ENCODE measurements around the gene IHH. TPM values are rescaled to one million over a fixed set of nuclear protein-coding genes. Genes with fewer than 3 reads are reported as not detected.

The IHH gene
- total RNA-seq, 4 donors from 2014 or later: 0.63 TPM; not detected in 3

DNA sequence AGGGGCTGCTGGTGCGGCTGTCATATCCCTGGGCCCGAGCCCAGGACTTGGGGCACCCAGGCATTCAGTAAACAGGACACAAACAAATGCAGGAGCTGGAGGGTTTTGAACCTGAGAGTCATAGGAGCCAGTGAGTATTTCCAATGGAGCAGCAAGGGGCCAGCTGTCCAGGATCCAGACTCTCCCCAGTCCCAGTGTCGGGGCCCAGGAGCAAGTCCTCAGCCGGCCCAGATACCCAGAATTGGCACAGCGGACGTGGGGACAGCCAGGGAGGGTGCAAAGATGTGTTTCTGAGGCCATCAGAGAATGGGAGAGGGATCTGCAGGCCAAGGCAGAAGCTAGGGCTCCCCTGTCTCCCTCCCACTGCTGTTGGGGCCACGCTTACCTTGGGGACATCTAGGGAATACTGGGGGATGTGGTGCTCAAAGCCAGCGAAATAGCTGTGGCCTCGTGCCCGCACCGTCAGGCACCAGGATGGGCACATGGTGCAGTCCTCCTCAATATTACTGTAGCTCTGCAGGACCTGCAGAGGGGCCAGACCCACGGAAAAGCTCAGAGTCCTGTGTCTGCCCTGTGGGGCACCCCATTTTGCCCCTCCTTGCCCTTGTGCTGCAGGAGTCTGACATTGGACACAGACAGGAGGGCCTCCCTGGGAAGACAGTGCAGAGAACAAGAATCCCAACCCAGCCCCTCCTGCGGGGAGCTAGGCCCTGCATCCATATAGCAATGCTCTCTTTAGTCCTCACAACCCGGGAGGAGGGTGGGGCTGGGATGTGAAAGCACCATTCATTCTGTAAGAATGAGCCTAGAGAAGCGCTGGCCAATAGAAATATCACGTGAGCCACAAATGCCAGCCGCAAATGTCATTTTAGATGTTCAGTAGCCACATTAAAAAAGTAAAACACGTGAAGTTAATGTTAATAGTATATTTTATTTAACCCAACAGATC is 34.8 kb downstream of the IHH start:
- TF ChIP-seq, protein P1, sequence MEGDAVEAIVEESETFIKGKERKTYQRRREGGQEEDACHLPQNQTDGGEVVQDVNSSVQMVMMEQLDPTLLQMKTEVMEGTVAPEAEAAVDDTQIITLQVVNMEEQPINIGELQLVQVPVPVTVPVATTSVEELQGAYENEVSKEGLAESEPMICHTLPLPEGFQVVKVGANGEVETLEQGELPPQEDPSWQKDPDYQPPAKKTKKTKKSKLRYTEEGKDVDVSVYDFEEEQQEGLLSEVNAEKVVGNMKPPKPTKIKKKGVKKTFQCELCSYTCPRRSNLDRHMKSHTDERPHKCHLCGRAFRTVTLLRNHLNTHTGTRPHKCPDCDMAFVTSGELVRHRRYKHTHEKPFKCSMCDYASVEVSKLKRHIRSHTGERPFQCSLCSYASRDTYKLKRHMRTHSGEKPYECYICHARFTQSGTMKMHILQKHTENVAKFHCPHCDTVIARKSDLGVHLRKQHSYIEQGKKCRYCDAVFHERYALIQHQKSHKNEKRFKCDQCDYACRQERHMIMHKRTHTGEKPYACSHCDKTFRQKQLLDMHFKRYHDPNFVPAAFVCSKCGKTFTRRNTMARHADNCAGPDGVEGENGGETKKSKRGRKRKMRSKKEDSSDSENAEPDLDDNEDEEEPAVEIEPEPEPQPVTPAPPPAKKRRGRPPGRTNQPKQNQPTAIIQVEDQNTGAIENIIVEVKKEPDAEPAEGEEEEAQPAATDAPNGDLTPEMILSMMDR (IDR thresholded peaks at IDR 0.05): no peak
- peak in 1 of 2 donors; percentile 10 for TF ChIP-seq EP300 (IDR thresholded peaks at IDR 0.05)
- Histone ChIP-seq H3K4me1 (peaks cover 0 to 21% (median 0%) of the 10 kb centered on the region in 4 donors), H3K9me3 (no peaks in the 10 kb centered on the region), H3K4me3 (no peak overlapping the region), H3K27ac (peak overlapping the region; percentile 45 to 75 (median 62)), H3K36me3 (no peaks in the 10 kb centered on the region), H3K27me3 (peaks cover 0 to 13% of the 10 kb centered on the region in 2 donors)
- no peak for DNase-seq (ENCODE audit: low spot score in 2 of 2)
- 62 to 71% methylated on average over 18 of the region's 18 CpGs for WGBS, 2 donors

DNA sequence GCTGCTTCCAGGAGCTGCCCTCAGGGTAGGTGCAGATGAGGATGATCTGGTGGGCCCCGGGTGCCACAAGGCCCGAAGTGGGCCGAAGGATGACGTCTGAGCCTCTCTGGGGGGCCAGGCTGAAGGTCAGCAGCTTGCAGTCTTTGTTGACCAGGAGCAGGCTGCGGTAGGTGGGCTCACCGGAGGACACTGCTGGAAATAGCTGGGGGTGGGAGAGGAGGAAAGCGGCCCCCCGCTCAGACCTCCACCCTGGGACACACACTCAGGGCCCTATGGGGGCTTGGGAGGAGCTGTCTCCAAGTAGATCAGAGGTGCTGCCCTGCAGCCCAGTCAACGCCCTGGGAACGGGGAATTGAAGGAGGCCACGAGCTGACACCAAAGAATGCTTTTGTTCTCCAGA is 36.7 kb downstream of the IHH start:
- 54 to 60% methylated on average over 10 to 11 of the region's 11 CpGs for WGBS, 2 donors
- DNase-seq (ENCODE audit: low spot score in 2 of 2): no peak
- no peaks in the 10 kb centered on the region for H3K9me3 ChIP-seq
- H3K27ac ChIP-seq: no peak overlapping the region
- H3K36me3 ChIP-seq: no peaks in the 10 kb centered on the region
- H3K27me3 ChIP-seq: peaks cover 0 to 7% of the 10 kb centered on the region in 2 donors
- peaks cover 0 to 21% (median 0%) of the 10 kb centered on the region in 4 donors for H3K4me1 ChIP-seq
- H3K4me3 ChIP-seq: no peak overlapping the region
- TF ChIP-seq, protein P1 (IDR thresholded peaks at IDR 0.05): no peak
- TF ChIP-seq POLR2A (IDR thresholded peaks at IDR 0.05): no peak
- TF ChIP-seq EP300 (IDR thresholded peaks at IDR 0.05): no peak

GRCh38 chr2:219023045-219023605 is 37.6 kb downstream of the IHH start:
- Histone ChIP-seq H3K4me1 (peaks cover 0 to 21% (median 0%) of the 10 kb centered on the region in 4 donors), H3K36me3 (no peaks in the 10 kb centered on the region), H3K4me3 (no peak overlapping the region), H3K9me3 (no peaks in the 10 kb centered on the region), H3K27ac (no peak overlapping the region), H3K27me3 (peaks cover 0 to 12% of the 10 kb centered on the region in 2 donors)
- DNase-seq (ENCODE audit: low spot score in 2 of 2): no peak
- TF ChIP-seq, protein P1 (IDR thresholded peaks at IDR 0.05): no peak
- TF ChIP-seq EP300 (IDR thresholded peaks at IDR 0.05) (no peak), POLR2A (IDR thresholded peaks at IDR 0.05) (no peak)
- WGBS, 2 donors: 73 to 83% methylated on average over 12 of the region's 12 CpGs

DNA sequence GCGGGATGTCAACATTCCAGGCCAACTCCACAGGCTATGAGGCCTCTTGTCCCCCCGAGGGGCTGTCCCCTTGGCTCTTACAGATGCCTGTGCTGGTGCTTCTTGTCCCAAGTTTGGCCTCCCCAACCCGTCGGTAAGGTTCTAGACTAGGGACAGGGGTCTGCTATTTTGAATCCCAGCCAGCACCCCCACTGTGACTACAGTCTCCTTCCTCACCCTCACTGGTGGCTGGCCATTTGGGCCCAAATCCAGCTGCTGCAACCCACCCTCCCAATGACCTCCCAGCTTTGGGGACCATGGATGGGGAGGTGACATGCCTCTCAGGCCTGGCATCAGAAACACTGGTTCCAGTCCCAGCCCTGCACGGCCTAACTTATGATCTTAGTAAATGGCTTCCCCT is 38.1 kb downstream of the IHH start:
- TF ChIP-seq EP300 (IDR thresholded peaks at IDR 0.05) (no peak), POLR2A (IDR thresholded peaks at IDR 0.05) (no peak)
- TF ChIP-seq, protein P1 (IDR thresholded peaks at IDR 0.05): no peak
- 85 to 86% methylated on average over 5 of the region's 5 CpGs for WGBS, 2 donors
- H3K4me3 ChIP-seq: no peak overlapping the region
- no peak for DNase-seq (ENCODE audit: low spot score in 2 of 2)
- H3K9me3 ChIP-seq: no peaks in the 10 kb centered on the region
- no peak overlapping the region for H3K27ac ChIP-seq
- no peaks in the 10 kb centered on the region for H3K36me3 ChIP-seq
- peaks cover 0 to 21% (median 0%) of the 10 kb centered on the region in 4 donors for H3K4me1 ChIP-seq
- peaks cover 0 to 12% of the 10 kb centered on the region in 2 donors for H3K27me3 ChIP-seq

- Histone ChIP-seq H3K27me3 (peaks cover 0 to 12% of the 10 kb centered on the region in 2 donors), H3K27ac (no peak overlapping the region), H3K9me3 (no peaks in the 10 kb centered on the region), H3K36me3 (no peaks in the 10 kb centered on the region), H3K4me1 (peaks cover 0 to 21% (median 0%) of the 10 kb centered on the region in 4 donors), H3K4me3 (no peak overlapping the region)
- DNase-seq (ENCODE audit: low spot score in 2 of 2): no peak
- TF ChIP-seq EP300 (IDR thresholded peaks at IDR 0.05) (no peak), POLR2A (IDR thresholded peaks at IDR 0.05) (no peak)
- TF ChIP-seq, protein P1 (IDR thresholded peaks at IDR 0.05): no peak
- 72 to 84% methylated on average over 12 of the region's 12 CpGs for WGBS, 2 donors
Observed at GRCh38 chr2:219022041-219022440, 38.7 kb downstream of the IHH start.

Data from tibial nerve (tissue), 4 donors.